GM12878 (cell line): ENCODE results near the gene SP100.

Experiments
- BRCA1 ChIP-seq: IDR thresholded peaks from 2 replicates; pipeline ENCODE4 v1.6.1; 2011; ENCODE audit warnings: low read depth, low read length, improper control_type of control experiment
- CTCF ChIP-seq, 3 experiments: IDR thresholded peaks in 2 of 3; conservative IDR thresholded peaks in 1 of 3; 2 replicates each; pipeline ENCODE4 v1.5.1; 2011; ENCODE audit warnings: low read depth in 3 of 3, low read length in 3 of 3, mild to moderate bottlenecking in 3 of 3, control low read depth in 2 of 3, moderate library complexity in 2 of 3, inconsistent platforms in 1 of 3, mixed read lengths in 1 of 3; ENCODE audit not compliant: control insufficient read depth in 2 of 3, insufficient read depth in 1 of 3; ENCODE audit errors: extremely low read depth in 1 of 3
- GATAD2B ChIP-seq: fragments of 450-650 bp; conservative IDR thresholded peaks from 2 replicates; pipeline ENCODE4 v1.6.1; 2017; ENCODE audit warnings: low read depth, mild to moderate bottlenecking, moderate library complexity
- MTA3 ChIP-seq: IDR thresholded peaks from 2 replicates; pipeline ENCODE4 v1.6.1; 2012; ENCODE audit warnings: low read length, inconsistent platforms, borderline replicate concordance
- NR2C2 ChIP-seq: IDR thresholded peaks from 2 replicates; pipeline ENCODE4 v1.6.1; 2011; ENCODE audit warnings: borderline replicate concordance, low read depth; ENCODE audit not compliant: control insufficient read depth, insufficient read length
- RAD21 ChIP-seq: IDR thresholded peaks from 2 replicates; pipeline ENCODE4 v1.6.1; 2011; ENCODE audit warnings: mild to moderate bottlenecking, low read depth, low read length, moderate library complexity; ENCODE audit not compliant: insufficient read depth
- TCF7 ChIP-seq: IDR thresholded peaks from 2 replicates; pipeline ENCODE4 v1.6.1; 2014; ENCODE audit warnings: antibody characterized with exemption, borderline replicate concordance
- ZNF274 ChIP-seq: IDR thresholded peaks from one replicate; pipeline ENCODE4 v1.8.0; 2011; ENCODE audit not compliant: insufficient read length, insufficient read depth

- TF ChIP-seq GATAD2B (no peak), RAD21 (no peak), CTCF (IDR thresholded peaks at IDR 0.05 in 2 of 3, conservative IDR thresholded peaks at IDR 0.05 in 1 of 3; ENCODE audit: control insufficient read depth in 2 of 3, extremely low read depth in 1 of 3, insufficient read depth in 1 of 3, low read depth in 3 of 3, low read length in 3 of 3) (no peak), TCF7 (no peak), NR2C2 (no peak), ZNF274 (no peak), BRCA1 (no peak), MTA3 (no peak)
These were observed 69.9 kb downstream of the SP100 start for GRCh38 chr2:230485801-230486341.
